ENCODE results near the gene PRKN. TPM values are rescaled to one million over a fixed set of nuclear protein-coding genes. Genes with fewer than 3 reads are reported as not detected.

PRKN gene
- total RNA-seq, 1 experiment from 2014 or later, result 1.2 TPM

GRCh38 chr6:162675503-162675902, 52.1 kb downstream of the PRKN start:
- intact Hi-C loops (cut with micrococcal nuclease; ENCODE audit: unreplicated experiment), result no loop called here
- H3K36me3 ChIP-seq (ENCODE audit: insufficient read depth, low read length, poor library complexity, severe bottlenecking), result no peaks in the 10 kb centered on the region
- DNase-seq (ENCODE audit: low spot score), result no peak
- TF ChIP-seq EZH2 (IDR thresholded peaks at IDR 0.05; ENCODE audit: borderline replicate concordance, low read depth, low read length, poor library complexity, severe bottlenecking), result no peak
- TF ChIP-seq CTCF (conservative IDR thresholded peaks at IDR 0.05; ENCODE audit: low read depth, low read length), result no peak
- no peaks in the 10 kb centered on the region for H3K4me1 ChIP-seq (ENCODE audit: insufficient read depth, low read length, poor library complexity, severe bottlenecking)
- H3K27me3 ChIP-seq (replicated peaks; ENCODE audit: insufficient read depth, low read depth, low read length, poor library complexity), result no peaks in the 10 kb centered on the region
- no TSS peak for BruUV-seq (replicated peaks)
- no peaks in the 10 kb centered on the region for H3K9me3 ChIP-seq (ENCODE audit: low read depth, low read length, poor library complexity, severe bottlenecking)
- CTCF ChIA-PET, result no interaction called here
- H3K27ac ChIP-seq (ENCODE audit: low read depth, low read length, poor library complexity, severe bottlenecking), result no peak overlapping the region
- no peak overlapping the region for H3K4me3 ChIP-seq (ENCODE audit: low read depth, low read length, poor library complexity, severe bottlenecking)
- POLR2A ChIA-PET (ENCODE audit: low non-redundant PET), result no interaction called here

- Histone ChIP-seq H3K4me1 (ENCODE audit: insufficient read depth, low read length, poor library complexity, severe bottlenecking) (no peaks in the 10 kb centered on the region), H3K9me3 (ENCODE audit: low read depth, low read length, poor library complexity, severe bottlenecking) (no peaks in the 10 kb centered on the region), H3K27ac (ENCODE audit: low read depth, low read length, poor library complexity, severe bottlenecking) (no peak overlapping the region), H3K36me3 (ENCODE audit: insufficient read depth, low read length, poor library complexity, severe bottlenecking) (no peaks in the 10 kb centered on the region), H3K4me3 (ENCODE audit: low read depth, low read length, poor library complexity, severe bottlenecking) (no peak overlapping the region), H3K27me3 (replicated peaks; ENCODE audit: insufficient read depth, low read depth, low read length, poor library complexity) (no peaks in the 10 kb centered on the region)
- TF ChIP-seq EZH2 (IDR thresholded peaks at IDR 0.05; ENCODE audit: borderline replicate concordance, low read depth, low read length, poor library complexity, severe bottlenecking), result no peak
- TF ChIP-seq CTCF (conservative IDR thresholded peaks at IDR 0.05; ENCODE audit: low read depth, low read length), result no peak
- intact Hi-C loops (cut with micrococcal nuclease; ENCODE audit: unreplicated experiment), result no loop called here
- no peak for DNase-seq (ENCODE audit: low spot score)
- POLR2A ChIA-PET (ENCODE audit: low non-redundant PET), result no interaction called here
- no TSS peak for BruUV-seq (replicated peaks)
- CTCF ChIA-PET, result no interaction called here
These were observed 53.1 kb downstream of the PRKN start for GRCh38 chr6:162674452-162674851.

- ChIA-PET POLR2A (ENCODE audit: low non-redundant PET) (no interaction called here), CTCF (no interaction called here)
- DNase-seq (ENCODE audit: low spot score), result no peak
- TF ChIP-seq CTCF (conservative IDR thresholded peaks at IDR 0.05; ENCODE audit: low read depth, low read length) (no peak), EZH2 (IDR thresholded peaks at IDR 0.05; ENCODE audit: borderline replicate concordance, low read depth, low read length, poor library complexity, severe bottlenecking) (no peak)
- no peaks in the 10 kb centered on the region for H3K36me3 ChIP-seq (ENCODE audit: insufficient read depth, low read length, poor library complexity, severe bottlenecking)
- no peaks in the 10 kb centered on the region for H3K4me1 ChIP-seq (ENCODE audit: insufficient read depth, low read length, poor library complexity, severe bottlenecking)
- BruUV-seq (replicated peaks), result no TSS peak
- no peak overlapping the region for H3K27ac ChIP-seq (ENCODE audit: low read depth, low read length, poor library complexity, severe bottlenecking)
- H3K9me3 ChIP-seq (ENCODE audit: low read depth, low read length, poor library complexity, severe bottlenecking), result no peaks in the 10 kb centered on the region
- H3K4me3 ChIP-seq (ENCODE audit: low read depth, low read length, poor library complexity, severe bottlenecking), result no peak overlapping the region
- intact Hi-C loops (cut with micrococcal nuclease; ENCODE audit: unreplicated experiment), result no loop called here
- no peaks in the 10 kb centered on the region for H3K27me3 ChIP-seq (replicated peaks; ENCODE audit: insufficient read depth, low read depth, low read length, poor library complexity)
These were observed 55.9 kb downstream of the PRKN start for GRCh38 chr6:162671580-162672165.

All from A673 (cell line).